NCI-H1092 (cell line): Measurements from ENCODE around the gene FN1.
"Not testable (repeated sequence)": the region's sequence is repeated elsewhere in the genome, so short reads cannot be mapped to it uniquely, and the experiment has no call there.

ENCODE experiments used
- DNase-seq: peaks from one replicate; lab custom pipeline; 2025; lab: John Stamatoyannopoulos, UW

Gene FN1

DNA sequence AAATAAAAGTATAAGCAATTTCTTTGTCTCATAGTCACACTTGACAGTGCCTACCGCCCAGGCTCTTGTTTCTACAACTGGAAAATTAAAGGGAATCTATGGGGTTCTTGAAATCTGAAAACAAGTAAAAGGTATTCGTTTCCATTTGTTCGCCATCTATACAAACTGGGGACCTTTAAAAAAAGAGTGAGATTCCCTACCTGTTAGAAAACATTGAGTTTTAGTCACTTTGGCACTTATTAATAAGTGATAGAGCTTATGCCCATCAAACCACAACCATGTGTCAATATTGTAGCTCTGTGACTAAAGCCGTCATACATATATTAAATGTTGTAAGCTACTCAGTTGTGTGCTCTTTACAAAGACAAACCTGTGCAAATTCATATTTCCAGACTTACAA, 13.2 kb downstream of the FN1 start:
- DNase-seq: no peak

DNA sequence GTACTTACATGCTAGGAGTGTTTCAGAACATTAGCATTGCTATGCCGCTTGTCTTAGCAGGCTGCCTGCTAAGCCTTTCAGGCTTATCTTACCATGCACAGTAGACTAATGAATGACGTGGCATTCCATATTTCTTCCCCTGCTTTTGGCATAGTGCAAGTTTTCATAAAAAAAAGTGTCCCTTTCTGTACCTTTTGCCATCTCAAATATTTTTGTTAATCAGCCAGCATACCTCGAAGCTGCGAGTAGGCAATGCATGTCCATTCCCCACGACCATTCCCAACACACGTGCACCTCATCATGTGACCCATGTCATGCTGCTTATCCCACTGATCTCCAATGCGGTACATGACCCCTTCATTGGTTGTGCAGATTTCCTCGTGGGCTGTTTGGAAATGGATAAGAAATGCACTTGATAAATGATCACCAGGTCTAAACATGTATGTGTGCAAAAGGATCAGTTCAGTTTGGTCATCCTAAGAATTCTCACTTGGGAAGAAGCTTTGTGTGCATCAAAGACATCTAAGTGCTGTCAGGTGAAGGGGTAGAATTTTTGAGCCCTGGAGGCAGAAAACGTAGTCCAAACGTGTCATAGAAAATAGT, 13.9 kb downstream of the FN1 start:
- no peak for DNase-seq

GRCh38 chr2:215420471-215420935, 15.4 kb downstream of the FN1 start:
- no peak for DNase-seq

DNA sequence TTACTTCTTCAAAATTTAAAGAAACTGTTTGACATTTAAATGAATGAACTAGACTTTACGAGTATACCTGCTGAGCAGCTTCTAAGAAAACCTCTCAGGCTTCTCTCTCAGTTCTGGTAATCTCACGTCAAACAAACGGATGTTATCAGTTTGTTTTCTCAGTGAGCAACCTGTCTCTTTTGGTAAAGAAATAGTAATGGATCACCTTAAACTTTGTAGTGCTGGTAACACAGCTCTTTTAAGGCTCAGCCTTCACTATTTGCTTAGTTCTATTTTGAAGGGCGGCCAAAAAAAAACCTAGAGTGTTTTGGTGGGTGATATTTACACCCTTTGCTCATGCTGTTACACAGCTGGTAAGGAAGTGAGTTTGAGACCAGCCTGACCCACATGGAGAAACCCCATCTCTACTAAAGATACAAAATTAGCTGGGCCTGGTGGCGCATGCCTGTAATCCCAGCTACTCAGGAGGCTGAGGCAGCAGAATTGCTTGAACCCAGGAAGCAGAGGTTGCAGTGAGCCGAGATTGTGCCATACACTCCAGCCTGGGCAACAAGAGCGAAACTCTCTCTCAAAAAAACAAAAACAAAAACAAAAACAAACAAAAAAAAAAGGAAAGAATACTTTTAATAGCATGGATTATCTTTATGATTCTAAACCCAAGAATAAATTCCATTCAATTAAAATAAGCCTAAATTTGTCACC, 15.9 kb downstream of the FN1 start:
- no peak for DNase-seq

DNA sequence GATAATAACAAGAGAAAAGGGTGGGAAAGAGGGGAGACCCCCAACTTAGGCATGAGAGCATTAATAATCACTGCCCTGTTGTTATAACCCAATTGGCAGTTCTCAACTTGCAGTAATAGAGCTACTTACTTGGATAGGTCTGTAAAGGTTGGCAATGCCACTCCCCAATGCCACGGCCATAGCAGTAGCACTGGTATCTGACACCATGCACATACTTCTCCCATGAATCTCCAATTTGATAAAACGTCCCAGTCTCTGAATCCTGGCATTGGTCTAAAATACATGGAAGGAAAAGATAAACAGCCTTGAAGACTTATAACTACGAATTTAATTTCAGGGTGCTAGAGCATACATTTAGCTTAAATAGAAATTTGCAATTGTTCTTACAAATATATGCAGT, 16.8 kb downstream of the FN1 start:
- DNase-seq: no peak

DNA sequence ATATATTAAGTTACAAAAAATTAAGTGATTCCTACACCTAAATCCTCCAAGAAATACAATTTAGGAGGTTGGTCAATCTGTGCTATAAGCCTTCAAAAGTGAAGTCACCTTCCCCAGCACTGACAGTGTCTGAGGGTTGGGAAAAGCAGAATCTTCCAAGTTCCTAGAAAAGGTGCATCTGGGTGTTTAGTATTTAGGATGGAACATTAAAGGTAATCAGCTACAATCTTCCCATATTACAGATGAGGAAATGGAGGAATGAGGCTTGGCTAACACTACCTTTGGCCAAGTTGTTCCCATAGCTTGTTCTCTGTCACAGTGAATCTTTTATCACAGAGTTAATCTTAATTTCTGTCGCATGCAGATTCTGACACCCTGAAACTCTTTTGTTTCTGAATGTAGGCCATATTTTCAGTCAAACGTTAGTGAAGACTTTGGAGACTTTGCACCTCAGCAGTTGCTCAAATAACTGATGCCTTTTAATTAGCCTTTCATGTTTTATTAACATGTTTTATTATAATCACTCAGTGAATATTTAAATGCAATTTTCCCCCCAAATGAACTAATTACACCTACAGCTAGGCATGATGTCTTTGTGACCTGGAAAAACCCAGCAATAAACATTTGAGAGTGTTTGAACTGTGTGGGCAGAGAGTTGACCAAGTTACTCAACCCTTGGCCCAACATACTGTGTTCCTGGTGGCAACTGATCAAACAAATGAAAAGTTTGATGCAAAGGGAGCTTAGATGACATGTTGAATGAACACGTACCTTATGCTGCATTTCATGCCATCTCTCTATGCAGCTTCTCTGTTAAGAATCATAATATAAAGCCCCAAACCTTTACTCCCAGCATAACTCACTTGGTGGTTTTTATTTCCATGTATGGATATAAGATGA, 17.6 kb downstream of the FN1 start:
- DNase-seq: no peak

DNA sequence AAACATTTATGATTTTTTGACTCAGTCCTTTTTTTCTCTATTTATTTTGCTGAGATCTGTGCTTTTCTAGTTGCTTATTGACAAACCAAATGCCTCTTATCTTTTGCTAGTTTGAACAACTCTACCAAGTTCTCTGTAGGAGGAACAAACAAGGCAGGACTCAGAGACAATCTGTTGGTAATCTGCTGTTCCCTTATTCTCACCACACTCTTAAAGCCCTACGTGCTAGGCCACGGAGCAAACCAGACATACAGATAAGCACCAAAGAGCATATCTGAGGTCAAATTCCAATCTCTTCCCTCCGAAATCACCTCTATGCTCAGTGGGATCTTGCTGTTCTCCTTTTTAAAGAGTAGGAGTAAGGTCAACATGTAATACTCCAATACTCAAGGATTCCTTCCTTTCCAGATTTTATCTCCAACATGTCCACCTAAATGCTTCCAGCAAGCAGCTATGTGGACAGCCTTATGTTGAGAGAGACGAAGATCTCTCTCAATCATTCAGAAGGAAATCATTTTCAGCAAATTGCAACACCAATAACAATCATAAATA, 18.4 kb downstream of the FN1 start:
- DNase-seq: no peak

DNA sequence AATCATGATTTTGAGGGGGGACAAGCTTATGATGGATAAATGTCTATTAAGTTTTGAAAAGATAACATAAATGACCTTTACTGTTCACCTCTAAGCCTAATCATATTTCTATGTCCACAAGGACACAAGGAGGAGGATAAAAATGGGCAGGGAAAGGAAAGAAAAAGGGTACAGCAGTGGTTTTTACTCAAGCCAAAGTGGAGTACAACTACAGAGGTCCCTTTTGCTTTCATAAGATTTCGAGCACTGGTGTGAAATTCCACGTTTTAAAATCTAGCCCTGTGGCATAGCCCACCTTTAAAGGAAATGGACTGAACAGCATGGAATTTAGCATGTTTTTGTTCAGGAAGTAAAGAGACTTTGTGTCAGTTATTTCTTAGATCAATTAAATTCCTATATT, 19.2 kb downstream of the FN1 start:
- no peak for DNase-seq

GRCh38 chr2:215415820-215416577, 19.9 kb downstream of the FN1 start:
- DNase-seq: no peak

DNA sequence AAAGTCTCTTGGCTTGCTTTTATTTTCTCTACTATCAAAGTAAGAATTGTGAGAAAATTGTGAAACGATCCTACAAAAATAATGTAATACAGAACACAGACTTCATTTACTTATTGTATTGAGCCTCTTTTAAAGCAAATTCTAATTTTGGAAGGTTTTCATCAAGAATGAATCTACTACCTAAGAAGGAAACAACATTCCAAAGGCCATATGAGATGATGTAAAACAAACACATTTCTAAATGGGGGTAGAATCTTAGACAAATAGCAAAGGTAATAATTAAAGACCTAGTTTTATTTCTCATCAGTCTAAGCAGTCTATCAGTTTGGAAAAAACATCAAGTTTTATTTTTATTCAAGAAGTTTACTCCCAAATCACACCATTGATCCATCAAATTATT, 20.6 kb downstream of the FN1 start:
- no peak for DNase-seq

- no peak for DNase-seq
Observed at GRCh38 chr2:215414674-215415073, 21.2 kb downstream of the FN1 start.

- no peak for DNase-seq
Observed at GRCh38 chr2:215413974-215414373, 21.9 kb downstream of the FN1 start.

GRCh38 chr2:215413484-215413777, 22.4 kb downstream of the FN1 start:
- no peak for DNase-seq

- DNase-seq: no peak
Observed at GRCh38 chr2:215411941-215412743, 23.7 kb downstream of the FN1 start.

DNA sequence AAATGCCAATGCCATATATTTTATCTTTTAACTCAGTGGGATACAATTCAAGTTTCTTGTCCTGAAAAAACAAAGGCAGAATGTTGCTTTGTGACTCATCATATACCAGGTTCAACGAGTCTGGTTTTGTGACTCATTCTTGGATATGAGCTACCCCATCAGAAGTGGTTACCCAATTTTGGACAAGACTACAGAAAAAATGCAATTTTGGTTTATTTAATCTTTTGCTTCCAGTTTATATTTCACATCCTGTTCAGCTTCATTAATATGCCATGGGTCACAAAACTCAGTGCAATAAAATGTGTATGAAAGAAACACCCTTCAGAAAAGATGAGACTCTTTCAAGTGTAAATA, 25.0 kb downstream of the FN1 start:
- no peak for DNase-seq

GRCh38 chr2:215410181-215410931, 25.5 kb downstream of the FN1 start:
- not testable (repeated sequence) for DNase-seq

- DNase-seq: no peak
Observed at GRCh38 chr2:215409331-215410127, 26.3 kb downstream of the FN1 start.

DNA sequence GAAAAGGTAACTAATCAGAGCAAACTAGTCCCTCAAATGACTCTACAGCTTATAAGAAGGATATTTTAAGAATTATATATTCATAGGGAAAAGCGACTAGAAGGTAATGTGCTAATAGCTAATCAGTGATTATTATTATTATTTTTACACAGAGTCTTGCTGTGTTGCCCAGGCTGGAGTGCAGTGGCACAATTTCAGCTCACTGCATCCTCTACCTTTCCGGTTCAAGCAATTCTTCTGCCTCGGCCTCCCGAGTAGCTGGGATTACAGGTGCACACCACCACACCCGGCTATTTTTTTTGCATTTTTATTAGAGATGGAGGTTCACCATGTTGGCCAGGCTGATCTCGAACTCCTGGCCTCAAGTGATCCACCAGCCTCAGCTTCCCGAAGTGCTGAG, 27.4 kb downstream of the FN1 start:
- not testable (repeated sequence) for DNase-seq

- no peak for DNase-seq
Observed at GRCh38 chr2:215407590-215408264, 28.1 kb downstream of the FN1 start.
